CD4-positive, alpha-beta T cell treated with Interleukin-15 for 4 hours (primary cell): ENCODE data around the gene KCNQ1OT1.
"Not testable (repeated sequence)": the region's sequence is repeated elsewhere in the genome, so short reads cannot be mapped to it uniquely, and the experiment has no call there.

Experiments
- DNase-seq: peaks from one replicate; pipeline ENCODE4 v3.0.0-alpha.2; 2020; ENCODE audit warnings: low spot score

The KCNQ1OT1 gene

DNA sequence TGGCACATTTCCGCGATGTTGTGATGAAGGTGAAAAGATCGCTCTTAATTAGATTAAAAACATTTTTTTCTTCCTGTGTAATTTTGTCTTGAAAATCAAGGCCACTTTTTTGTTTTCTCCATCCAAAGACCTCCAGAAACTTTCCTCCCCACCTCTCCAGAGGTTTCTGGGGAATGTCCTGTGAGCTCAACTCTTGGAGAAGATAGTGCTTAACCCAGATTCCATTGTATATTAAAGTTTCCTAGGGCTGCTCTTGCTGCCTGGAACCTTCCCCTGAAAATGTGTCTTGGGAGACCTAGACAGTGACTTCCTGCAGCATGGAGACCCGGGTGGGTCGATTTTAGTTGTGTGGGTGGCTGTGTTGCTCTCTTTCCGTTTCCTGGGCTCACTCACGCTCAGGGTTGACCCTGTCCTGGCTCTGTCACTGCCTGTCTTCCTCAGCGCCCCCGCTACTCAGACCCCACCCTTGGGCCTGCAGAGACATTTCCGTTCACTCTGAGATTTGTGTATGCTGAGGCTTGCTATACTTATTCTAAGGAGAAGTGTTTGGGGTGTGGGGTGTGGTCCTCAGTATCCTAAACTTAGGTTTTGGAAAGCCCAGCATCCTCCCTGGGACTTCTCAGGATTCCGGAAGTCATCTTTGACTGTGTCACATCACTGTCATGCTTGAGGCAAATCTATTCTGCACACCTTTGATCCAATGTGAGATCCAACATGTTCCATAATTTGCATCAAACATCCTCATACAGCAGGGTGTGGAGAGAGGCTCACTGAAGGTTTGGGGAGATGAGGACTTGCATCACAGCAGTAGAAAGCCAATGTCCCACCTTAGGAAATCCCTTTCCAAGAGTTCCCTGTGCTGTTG lies 47.2 kb downstream of the KCNQ1OT1 start:
- DNase-seq, result no peak

- DNase-seq, result no peak
These were observed 47.9 kb downstream of the KCNQ1OT1 start for GRCh38 chr11:2651826-2652271.

GRCh38 chr11:2651054-2651617 lies 48.7 kb downstream of the KCNQ1OT1 start:
- no peak for DNase-seq

- no peak for DNase-seq
These were observed 49.4 kb downstream of the KCNQ1OT1 start for GRCh38 chr11:2650343-2650867.

GRCh38 chr11:2649848-2650247 lies 49.9 kb downstream of the KCNQ1OT1 start:
- DNase-seq, result no peak

DNA sequence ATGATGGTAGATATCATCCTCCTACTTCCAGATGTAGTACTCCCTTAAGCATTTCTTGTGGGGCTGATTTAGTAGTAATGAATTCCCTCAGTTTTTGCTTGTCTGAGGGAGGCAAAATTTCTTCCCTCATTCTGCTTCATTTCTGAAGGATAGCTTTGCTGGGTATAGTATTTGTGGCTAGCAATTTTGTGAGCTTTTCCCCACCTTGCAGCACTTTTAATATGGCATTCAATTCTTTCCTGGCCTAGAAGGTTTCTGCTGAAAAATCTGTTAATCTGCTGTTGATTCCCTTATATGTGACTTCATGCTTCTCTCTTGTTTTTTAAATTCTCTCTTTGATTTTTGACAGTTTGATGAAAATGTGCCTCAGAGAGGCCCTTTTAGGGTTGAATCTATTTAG lies 50.4 kb downstream of the KCNQ1OT1 start:
- no peak for DNase-seq

DNA sequence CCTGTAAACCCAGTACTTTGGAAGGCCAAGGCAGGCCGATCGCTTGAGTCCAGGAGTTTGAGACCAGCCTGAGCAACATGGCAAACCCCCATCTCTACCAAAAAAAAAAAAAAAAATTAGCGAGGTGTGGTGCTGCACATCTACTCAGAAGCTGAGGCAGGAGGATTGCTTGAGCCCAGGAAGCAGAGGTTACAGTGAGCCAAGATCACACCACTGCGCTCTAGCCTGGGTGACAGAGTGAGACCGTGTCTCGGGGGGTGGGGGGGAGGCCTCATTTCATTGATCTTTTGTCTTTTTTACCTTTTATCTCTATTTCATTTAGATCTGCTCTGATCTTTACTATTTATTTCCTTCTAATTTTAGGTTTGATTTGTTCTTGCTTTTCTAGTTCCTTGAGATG lies 51.8 kb downstream of the KCNQ1OT1 start:
- no peak for DNase-seq

GRCh38 chr11:2647167-2647566 lies 52.6 kb downstream of the KCNQ1OT1 start:
- no peak for DNase-seq

DNA sequence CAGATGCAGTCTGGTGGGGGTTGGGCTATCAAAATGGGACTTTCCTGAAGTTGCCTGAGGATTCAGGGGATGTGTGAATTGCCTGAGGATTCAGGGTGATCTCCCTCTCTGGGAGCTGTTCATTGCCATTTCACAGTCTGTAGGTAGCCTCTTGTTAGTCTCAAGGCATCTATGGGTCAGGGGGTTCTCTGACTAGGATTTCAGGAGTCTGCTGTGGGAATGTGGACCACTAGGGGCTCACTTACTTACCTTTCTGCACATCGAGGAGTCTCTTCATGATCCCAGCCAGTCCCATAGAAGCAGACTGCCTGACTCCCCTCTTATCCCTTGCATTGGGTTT lies 54.0 kb downstream of the KCNQ1OT1 start:
- no peak for DNase-seq

DNA sequence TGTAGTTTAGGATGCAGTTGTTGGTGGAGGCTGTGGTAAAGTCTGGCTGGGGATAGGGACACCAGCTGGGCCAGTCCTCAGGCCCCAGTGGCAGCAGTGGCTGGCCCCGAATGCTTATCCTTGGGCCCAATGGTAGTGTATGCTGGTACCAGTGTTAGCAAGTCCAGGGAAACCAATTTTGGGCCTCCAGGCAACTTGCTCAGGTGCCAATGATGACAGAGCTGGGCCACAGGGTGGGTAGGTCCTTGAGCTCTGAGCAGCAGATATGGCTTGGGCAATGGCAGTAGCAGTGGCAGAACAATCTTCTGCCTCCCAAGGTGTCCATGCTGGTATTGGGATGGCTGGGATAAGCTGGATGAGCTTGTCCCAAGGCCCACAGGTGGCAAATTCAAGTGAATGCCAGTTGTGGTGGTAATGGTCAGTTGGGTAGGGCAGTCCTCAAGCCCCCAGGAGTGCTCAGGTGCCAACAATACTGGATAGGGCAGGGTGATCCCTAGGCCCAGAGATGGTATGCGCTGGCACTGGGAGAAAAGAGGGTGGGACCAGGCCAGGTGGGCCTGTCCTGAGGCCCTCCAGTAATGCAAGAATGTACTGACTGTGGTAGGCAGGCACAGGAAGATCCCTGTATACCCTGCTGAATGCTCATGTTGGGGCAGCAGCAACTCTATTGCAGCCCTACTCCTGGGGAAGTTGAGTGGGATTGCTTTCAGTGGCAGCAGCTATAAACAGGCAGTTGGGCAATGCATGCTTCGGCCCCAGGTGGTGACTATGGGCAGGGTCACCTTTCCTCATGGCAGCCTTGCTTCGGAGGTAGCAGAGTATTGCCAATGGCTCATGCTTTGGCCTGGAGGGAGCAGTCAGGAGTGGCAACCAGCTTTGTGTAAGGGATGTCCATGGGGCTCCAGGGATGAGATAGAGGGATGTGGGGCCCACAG lies 54.7 kb downstream of the KCNQ1OT1 start:
- no peak for DNase-seq

DNA sequence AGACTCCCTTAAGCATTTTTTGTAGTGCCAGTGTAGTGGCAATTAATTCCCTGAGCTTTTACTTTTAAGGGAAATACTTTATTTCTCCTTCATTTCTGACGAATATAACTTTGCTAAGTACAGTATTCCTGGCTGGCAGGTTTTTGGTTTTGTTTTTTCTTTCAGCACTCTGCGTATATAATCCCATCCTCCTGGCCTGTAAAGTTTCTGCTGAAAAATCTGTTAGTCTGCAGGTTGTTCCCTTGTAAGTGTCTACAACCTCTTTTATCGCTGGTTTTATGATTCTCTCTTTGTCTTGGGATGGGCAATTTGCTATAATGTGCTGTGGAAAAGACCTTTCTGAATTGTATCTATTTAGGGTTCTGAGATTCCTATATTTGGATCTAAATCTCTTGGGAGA lies 56.0 kb downstream of the KCNQ1OT1 start:
- no peak for DNase-seq

DNA sequence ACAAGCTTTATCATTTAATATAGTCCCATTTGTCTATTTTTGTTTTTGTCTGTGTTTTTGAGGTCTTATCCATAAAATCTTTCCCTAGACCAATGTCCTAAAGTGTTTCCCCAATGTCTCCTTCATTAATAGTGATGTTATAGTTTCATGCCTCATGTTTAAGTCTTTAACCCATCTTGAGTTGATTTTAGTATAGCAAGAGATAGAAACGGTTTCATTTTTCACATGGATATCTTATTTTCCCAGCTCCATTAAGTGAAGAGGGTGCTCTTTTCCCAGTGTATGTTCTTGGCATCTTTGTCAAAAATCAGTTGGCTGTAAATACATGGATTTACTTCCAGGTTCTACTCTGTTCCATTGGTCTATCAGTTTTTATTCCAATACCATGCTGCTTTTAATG lies 58.2 kb downstream of the KCNQ1OT1 start:
- no peak for DNase-seq

- DNase-seq, result not testable (repeated sequence)
These were observed 60.0 kb downstream of the KCNQ1OT1 start for GRCh38 chr11:2639763-2640162.

- no peak for DNase-seq
These were observed 68.6 kb downstream of the KCNQ1OT1 start for GRCh38 chr11:2631161-2631560.

GRCh38 chr11:2630679-2631078 lies 69.1 kb downstream of the KCNQ1OT1 start:
- DNase-seq, result no peak

- DNase-seq, result no peak
These were observed 74.6 kb downstream of the KCNQ1OT1 start for GRCh38 chr11:2625183-2625582.

GRCh38 chr11:2621894-2622293 lies 77.9 kb downstream of the KCNQ1OT1 start:
- no peak for DNase-seq

DNA sequence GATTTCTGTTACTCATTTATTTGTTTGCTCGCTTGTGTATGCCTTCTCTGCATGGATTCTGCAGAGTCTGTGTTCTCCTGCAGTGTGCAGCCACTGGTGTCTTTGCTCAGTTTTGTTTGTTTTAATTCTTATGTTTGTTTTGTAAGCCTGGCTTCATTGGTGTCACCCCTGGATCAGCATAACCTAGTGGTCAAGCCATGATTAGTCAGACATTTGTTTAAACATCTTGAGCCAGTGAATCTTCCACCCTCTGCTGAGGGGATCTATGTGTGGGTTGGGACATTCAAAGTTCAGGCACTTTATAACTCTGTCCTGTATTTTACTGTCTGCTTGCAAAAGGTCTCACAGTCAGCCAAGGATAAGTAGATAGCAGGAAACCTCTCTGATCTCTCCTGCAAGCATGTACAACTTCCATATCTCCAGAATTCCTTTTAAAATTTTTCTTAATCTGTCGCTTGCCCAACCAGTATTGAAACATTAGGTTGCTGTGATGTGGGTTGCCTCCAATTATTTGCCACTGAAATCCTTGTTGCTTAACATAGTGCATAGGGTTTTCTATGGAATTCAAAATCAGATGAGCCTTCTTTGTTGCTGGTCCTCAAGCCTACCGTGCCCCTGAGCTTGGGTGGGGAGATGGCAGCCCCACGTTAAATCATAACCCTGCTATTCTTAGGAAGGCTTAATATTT lies 86.8 kb downstream of the KCNQ1OT1 start:
- DNase-seq, result no peak

- no peak for DNase-seq
These were observed 90.4 kb downstream of the KCNQ1OT1 start for GRCh38 chr11:2609345-2609744.

DNA sequence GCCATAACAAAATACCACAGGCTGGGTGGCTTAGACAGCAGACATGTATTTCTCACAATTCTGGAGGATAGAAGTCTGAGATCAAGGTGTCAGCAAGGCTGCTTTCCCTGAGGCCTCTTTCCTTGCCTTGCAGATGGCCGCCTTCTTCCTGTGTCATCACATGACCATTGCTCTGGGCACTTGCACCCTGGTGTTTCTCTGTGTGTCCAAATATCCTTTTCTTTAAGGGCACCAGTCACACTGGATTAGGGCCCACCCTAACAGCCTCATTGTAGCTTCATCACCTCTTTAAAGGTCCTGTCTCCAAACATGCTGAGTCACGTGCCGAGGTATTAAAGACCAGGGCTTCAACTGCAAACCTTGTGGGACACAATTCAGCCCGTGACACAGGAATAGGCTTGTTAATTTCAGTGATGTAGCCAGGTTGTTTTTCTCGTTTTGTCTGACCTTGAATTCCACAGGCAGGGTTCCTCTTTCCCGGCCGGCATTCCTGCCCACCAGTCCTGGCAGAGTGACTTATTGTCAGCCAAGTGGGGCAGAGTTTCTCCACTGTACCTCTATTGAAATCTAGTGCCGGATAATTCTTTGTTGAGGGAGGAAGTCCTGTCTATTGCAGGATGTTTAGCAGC lies 100.1 kb downstream of the KCNQ1OT1 start:
- no peak for DNase-seq

DNA sequence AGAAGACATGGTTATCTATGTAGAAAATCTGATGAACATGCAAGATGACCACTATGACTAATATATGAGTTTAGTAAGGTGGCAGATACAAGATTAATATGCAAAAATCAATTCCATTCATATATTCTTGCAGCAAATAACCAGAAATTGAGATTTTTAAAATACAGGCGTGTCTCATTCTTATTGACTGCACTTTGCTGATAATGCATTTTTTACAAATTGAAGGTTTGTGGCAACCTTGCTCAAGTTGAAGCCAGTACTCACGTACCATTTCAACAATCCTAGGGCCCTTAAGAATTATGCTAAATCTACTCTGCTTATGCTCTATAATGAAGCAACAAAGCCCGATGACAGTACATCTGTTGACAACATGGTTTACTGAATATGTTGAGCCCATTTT lies 104.6 kb downstream of the KCNQ1OT1 start:
- DNase-seq, result no peak
